ENCODE results near the gene SPTLC2.

DNA sequence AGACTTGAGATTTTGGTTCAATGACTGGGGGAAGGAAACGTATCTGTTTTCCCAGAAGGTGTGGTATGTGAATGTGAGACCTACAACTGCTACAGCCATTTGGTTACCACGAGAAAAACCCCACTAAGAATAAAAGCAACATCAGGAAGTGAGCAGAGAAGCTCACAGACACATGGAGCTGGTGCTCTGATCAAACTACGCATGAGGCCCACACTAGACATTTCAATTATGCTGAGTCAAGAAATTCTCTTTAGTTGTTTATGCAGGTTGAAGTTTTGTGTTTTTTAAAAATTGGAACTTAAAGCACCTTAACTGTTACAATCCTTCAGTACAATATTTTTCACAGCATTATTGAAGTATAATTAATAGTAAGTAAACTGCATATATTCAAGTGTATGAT is 8.9 kb upstream of the SPTLC2 start:
- TF ChIP-seq, protein P1, sequence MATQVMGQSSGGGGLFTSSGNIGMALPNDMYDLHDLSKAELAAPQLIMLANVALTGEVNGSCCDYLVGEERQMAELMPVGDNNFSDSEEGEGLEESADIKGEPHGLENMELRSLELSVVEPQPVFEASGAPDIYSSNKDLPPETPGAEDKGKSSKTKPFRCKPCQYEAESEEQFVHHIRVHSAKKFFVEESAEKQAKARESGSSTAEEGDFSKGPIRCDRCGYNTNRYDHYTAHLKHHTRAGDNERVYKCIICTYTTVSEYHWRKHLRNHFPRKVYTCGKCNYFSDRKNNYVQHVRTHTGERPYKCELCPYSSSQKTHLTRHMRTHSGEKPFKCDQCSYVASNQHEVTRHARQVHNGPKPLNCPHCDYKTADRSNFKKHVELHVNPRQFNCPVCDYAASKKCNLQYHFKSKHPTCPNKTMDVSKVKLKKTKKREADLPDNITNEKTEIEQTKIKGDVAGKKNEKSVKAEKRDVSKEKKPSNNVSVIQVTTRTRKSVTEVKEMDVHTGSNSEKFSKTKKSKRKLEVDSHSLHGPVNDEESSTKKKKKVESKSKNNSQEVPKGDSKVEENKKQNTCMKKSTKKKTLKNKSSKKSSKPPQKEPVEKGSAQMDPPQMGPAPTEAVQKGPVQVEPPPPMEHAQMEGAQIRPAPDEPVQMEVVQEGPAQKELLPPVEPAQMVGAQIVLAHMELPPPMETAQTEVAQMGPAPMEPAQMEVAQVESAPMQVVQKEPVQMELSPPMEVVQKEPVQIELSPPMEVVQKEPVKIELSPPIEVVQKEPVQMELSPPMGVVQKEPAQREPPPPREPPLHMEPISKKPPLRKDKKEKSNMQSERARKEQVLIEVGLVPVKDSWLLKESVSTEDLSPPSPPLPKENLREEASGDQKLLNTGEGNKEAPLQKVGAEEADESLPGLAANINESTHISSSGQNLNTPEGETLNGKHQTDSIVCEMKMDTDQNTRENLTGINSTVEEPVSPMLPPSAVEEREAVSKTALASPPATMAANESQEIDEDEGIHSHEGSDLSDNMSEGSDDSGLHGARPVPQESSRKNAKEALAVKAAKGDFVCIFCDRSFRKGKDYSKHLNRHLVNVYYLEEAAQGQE (IDR thresholded peaks at IDR 0.05; ENCODE audit: low read depth), result no peak
- TF ChIP-seq FOXM1 (IDR thresholded peaks at IDR 0.05; ENCODE audit: borderline replicate concordance, low read depth) (no peak), TCF12 (IDR thresholded peaks at IDR 0.05; ENCODE audit: low read depth) (no peak), EP300 (IDR thresholded peaks at IDR 0.05; ENCODE audit: borderline replicate concordance) (no peak)
